Endothelial cell of umbilical vein (primary cell): ENCODE results near the gene MAP3K10. TPM values are rescaled to one million over a fixed set of nuclear protein-coding genes. Genes with fewer than 3 reads are reported as not detected.

ENCODE experiments used
- BruUV-seq: library from RNA; stranded (reverse); fragments of 400-500 nt; replicated peaks from 2 replicates; lab custom pipeline; 2021; lab: Mats Ljungman, UMichigan
- CTCF ChIA-PET: fragments of 300-600, 350-600 bp; sonication (Branson Sonifier 250); formaldehyde crosslinking; loops from one replicate; lab custom pipeline; 2021; ENCODE audit warnings: antibody characterized with exemption, inconsistent platforms; lab: Charles Lee
- POLR2A ChIA-PET: fragments of 300-600, 350-600 bp; sonication (Branson Sonifier 250); formaldehyde crosslinking; loops from one replicate; lab custom pipeline; 2021; ENCODE audit warnings: antibody characterized with exemption, inconsistent platforms; lab: Charles Lee
- DNase-seq: peaks from one replicate; pipeline ENCODE4 v3.0.0-alpha.2; 2011; ENCODE audit warnings: low read depth, low spot score
- FAIRE-seq: peaks from 2 replicates; lab custom pipeline; 2011; peaks lifted over from hg19 to GRCh38; lab: Jason Lieb, UNC
- H2AFZ ChIP-seq: 2 replicates; pipeline ENCODE4 v1.6.0; 2012; ENCODE audit warnings: low read depth, low read length, control low read depth, inconsistent platforms
- H3K27ac ChIP-seq: 2 replicates; pipeline ENCODE4 v1.5.1; 2011; ENCODE audit warnings: low read depth, mild to moderate bottlenecking, control low read depth, low read length, moderate library complexity; ENCODE audit not compliant: insufficient read depth
- H3K27me3 ChIP-seq, 2 experiments: 2 replicates each; pipeline versions ENCODE4 v1.6.0 to v1.6.1; 2011; ENCODE audit warnings: low read length in 2 of 2, mixed read lengths in 1 of 2; ENCODE audit not compliant: control insufficient read depth in 2 of 2, insufficient read depth in 2 of 2
- H3K36me3 ChIP-seq, 2 experiments: 2 replicates in 1 of 2; 3 replicates in 1 of 2; pipeline ENCODE4 v1.5.1; 2011; ENCODE audit warnings: low read length in 2 of 2, mild to moderate bottlenecking in 1 of 2, moderate library complexity in 1 of 2; ENCODE audit not compliant: control insufficient read depth in 2 of 2, insufficient read depth in 2 of 2; ENCODE audit errors: extremely low read depth in 1 of 2
- H3K4me1 ChIP-seq: 3 replicates; pipeline ENCODE4 v1.5.1; 2011; ENCODE audit warnings: mild to moderate bottlenecking, low read length; ENCODE audit not compliant: control insufficient read depth, insufficient read depth; ENCODE audit errors: extremely low read depth
- H3K4me2 ChIP-seq: 2 replicates; pipeline ENCODE4 v1.6.1; 2011; ENCODE audit warnings: low read length, control low read depth, mixed read lengths; ENCODE audit not compliant: insufficient read depth
- H3K4me3 ChIP-seq, 3 experiments: fragments of 200-600 bp in 1 of 3; sonication (generic), shearing (Covaris generic) in 1 of 3; replicated peaks in 1 of 3; 2 replicates each; pipeline ENCODE4 v1.5.1; 2011 to 2016; ENCODE audit warnings: control low read depth in 3 of 3, low read length in 3 of 3, mild to moderate bottlenecking in 2 of 3, inconsistent platforms in 1 of 3, low read depth in 1 of 3, moderate library complexity in 1 of 3; ENCODE audit not compliant: insufficient read depth in 1 of 3
- H3K79me2 ChIP-seq: 2 replicates; pipeline ENCODE4 v1.6.0; 2012; ENCODE audit warnings: low read length, inconsistent platforms; ENCODE audit not compliant: control insufficient read depth, insufficient read depth
- H3K9ac ChIP-seq: replicated peaks from 2 replicates; pipeline ENCODE3; 2011; ENCODE audit warnings: low read length, control low read depth; ENCODE audit not compliant: insufficient read depth; ENCODE audit errors: extremely low read depth
- H3K9me1 ChIP-seq: replicated peaks from 3 replicates; pipeline ENCODE4 v1.6.0; 2011; ENCODE audit warnings: mild to moderate bottlenecking, low read length; ENCODE audit not compliant: control insufficient read depth, insufficient read depth; ENCODE audit errors: extremely low read depth
- H3K9me3 ChIP-seq: replicated peaks from 2 replicates; pipeline ENCODE4 v1.5.1; 2012; ENCODE audit warnings: low read length, inconsistent platforms; ENCODE audit not compliant: control insufficient read depth, insufficient read depth
- H4K20me1 ChIP-seq: replicated peaks from 2 replicates; pipeline ENCODE3; 2011; ENCODE audit warnings: mild to moderate bottlenecking, low read length; ENCODE audit not compliant: control insufficient read depth, insufficient read depth; ENCODE audit errors: extremely low read depth
- EZH2 ChIP-seq: IDR thresholded peaks from 2 replicates; pipeline ENCODE4 v1.6.1; 2012; ENCODE audit warnings: borderline replicate concordance, low read depth, mild to moderate bottlenecking, moderate library complexity, low read length, inconsistent platforms; ENCODE audit not compliant: severe bottlenecking
- FOS ChIP-seq: IDR thresholded peaks from 2 replicates; pipeline ENCODE4 v1.6.1; 2011; ENCODE audit warnings: mild to moderate bottlenecking, low read length, moderate library complexity, borderline replicate concordance; ENCODE audit not compliant: insufficient read depth
- GATA2 ChIP-seq: IDR thresholded peaks from 2 replicates; pipeline ENCODE4 v1.7.0; 2011; ENCODE audit warnings: low read depth, mild to moderate bottlenecking, moderate library complexity, mixed read lengths, low read length; ENCODE audit not compliant: insufficient read length, insufficient read depth
- JUN ChIP-seq: IDR thresholded peaks from 2 replicates; pipeline ENCODE4 v1.6.1; 2011; ENCODE audit warnings: borderline replicate concordance, low read depth; ENCODE audit not compliant: insufficient read length, insufficient read depth
- MYC ChIP-seq: IDR thresholded peaks from one replicate; pipeline ENCODE4 v1.6.1; 2011; ENCODE audit warnings: mild to moderate bottlenecking, low read depth, low read length
- POLR2A ChIP-seq: IDR thresholded peaks from 2 replicates; pipeline ENCODE4 v1.6.1; 2012; ENCODE audit warnings: low read depth, mild to moderate bottlenecking, control low read depth, low read length
- POLR2AphosphoS5 ChIP-seq: IDR thresholded peaks from 2 replicates; pipeline ENCODE4 v1.6.1; 2012; ENCODE audit warnings: low read depth, mild to moderate bottlenecking, control low read depth, low read length, moderate library complexity; ENCODE audit not compliant: insufficient read depth
- dilution Hi-C: fragments of 300-500 bp; cut with MboI; formaldehyde crosslinking; loops from one replicate; pipeline ENCODE4 v1.15.0; 2019; ENCODE audit warnings: low sequenced_read_pairs; ENCODE audit not compliant: extremely low pct_ligation_motif_present
- intact Hi-C: fragments of 100-400 bp; cut with micrococcal nuclease; formaldehyde crosslinking; loops from one replicate; pipeline ENCODE4 v1.10.0; 2022
- polyA plus RNA-seq, 4 experiments: library from polyadenylated mRNA; depleted of rRNA in 3 of 4; stranded (reverse) in 3 of 4; unstranded in 1 of 4; fragments of >200 nt; gene quantifications; 2 replicates each; pipeline versions ENCODE4 v1.2.1 to v1.2.3, GENCODE V29; 2011 to 2012; ENCODE audit warnings: missing spikeins in 1 of 4
- total RNA-seq: library from RNA; stranded (reverse); gene quantifications from 2 replicates; pipeline ENCODE4 v1.2.3, GENCODE V29; 2021
- TF ChIP-seq, protein P1 (sequence below): IDR thresholded peaks from 2 replicates; pipeline ENCODE4 v1.6.1; 2011; ENCODE audit not compliant: insufficient read depth, insufficient read length
- TF ChIP-seq, protein P2 (sequence below), 2 donors: IDR thresholded peaks; 1 replicate in 1 of 2; 2 replicates in 1 of 2; pipeline ENCODE4 v1.5.1; 2011; ENCODE audit warnings: low read length in 2 of 2, mild to moderate bottlenecking in 2 of 2, moderate library complexity in 2 of 2, control low read depth in 1 of 2, inconsistent platforms in 1 of 2, low read depth in 1 of 2; ENCODE audit not compliant: insufficient read depth in 1 of 2; ENCODE audit errors: extremely low read depth in 1 of 2

Gene MAP3K10
- total and polyA plus RNA-seq, 2 donors (not counting 3 experiments of a cell fraction or from before 2014, with no cell fraction given), result 6.3 to 19.4 TPM

DNA sequence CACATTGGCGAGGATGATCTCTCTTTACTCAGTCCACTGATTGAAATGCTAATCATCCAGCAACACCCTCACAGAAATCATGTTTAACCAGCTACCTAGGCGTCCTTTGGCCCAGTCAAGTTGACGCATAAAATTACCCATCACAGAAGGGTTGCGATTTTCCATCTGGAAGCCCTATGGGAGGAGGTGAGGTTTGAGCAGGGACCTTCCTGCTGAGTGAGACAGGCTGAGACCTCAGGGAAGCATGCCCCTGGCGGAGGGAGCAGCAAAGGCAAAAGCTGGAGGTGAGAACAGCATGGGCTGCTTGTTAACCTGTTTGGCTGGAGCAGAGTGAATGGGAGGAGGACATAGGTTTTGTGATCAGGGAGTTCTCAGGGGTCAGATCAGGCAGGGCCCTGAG lies 19.7 kb downstream of the MAP3K10 start:
- intact Hi-C loops, result no loop called here
- no peaks in the 10 kb centered on the region for H3K79me2 ChIP-seq
- no peaks in the 10 kb centered on the region for H4K20me1 ChIP-seq
- ChIA-PET CTCF (interaction anchor here (1.6 kb wide), 1 partner anchor 13 kb away, joined by 3 read pairs; no protein-coding TSS in a partner anchor), POLR2A (no interaction called here)
- H3K4me1 ChIP-seq, result no peaks in the 10 kb centered on the region
- H3K27ac ChIP-seq, result no peak overlapping the region
- no peak overlapping the region for H3K9ac ChIP-seq
- H3K9me1 ChIP-seq, result no peaks in the 10 kb centered on the region
- dilution Hi-C loops, result no loop called here
- no peaks in the 10 kb centered on the region for H3K9me3 ChIP-seq
- FAIRE-seq, result no peak
- H3K27me3 ChIP-seq, result peaks cover under 1% of the 10 kb centered on the region in 2 experiments
- H2AFZ ChIP-seq, result no peak overlapping the region
- no peak overlapping the region for H3K4me2 ChIP-seq
- no peak for TF ChIP-seq POLR2A
- TF ChIP-seq EZH2, result no peak
- TF ChIP-seq JUN, result no peak
- no peak for TF ChIP-seq MYC
- no peak for TF ChIP-seq POLR2AphosphoS5
- no peak for TF ChIP-seq GATA2
- TF ChIP-seq FOS, result no peak
- TF ChIP-seq, protein P1, sequence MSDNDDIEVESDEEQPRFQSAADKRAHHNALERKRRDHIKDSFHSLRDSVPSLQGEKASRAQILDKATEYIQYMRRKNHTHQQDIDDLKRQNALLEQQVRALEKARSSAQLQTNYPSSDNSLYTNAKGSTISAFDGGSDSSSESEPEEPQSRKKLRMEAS, result no peak
- TF ChIP-seq, protein P2, sequence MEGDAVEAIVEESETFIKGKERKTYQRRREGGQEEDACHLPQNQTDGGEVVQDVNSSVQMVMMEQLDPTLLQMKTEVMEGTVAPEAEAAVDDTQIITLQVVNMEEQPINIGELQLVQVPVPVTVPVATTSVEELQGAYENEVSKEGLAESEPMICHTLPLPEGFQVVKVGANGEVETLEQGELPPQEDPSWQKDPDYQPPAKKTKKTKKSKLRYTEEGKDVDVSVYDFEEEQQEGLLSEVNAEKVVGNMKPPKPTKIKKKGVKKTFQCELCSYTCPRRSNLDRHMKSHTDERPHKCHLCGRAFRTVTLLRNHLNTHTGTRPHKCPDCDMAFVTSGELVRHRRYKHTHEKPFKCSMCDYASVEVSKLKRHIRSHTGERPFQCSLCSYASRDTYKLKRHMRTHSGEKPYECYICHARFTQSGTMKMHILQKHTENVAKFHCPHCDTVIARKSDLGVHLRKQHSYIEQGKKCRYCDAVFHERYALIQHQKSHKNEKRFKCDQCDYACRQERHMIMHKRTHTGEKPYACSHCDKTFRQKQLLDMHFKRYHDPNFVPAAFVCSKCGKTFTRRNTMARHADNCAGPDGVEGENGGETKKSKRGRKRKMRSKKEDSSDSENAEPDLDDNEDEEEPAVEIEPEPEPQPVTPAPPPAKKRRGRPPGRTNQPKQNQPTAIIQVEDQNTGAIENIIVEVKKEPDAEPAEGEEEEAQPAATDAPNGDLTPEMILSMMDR (IDR thresholded peaks at IDR 0.05; ENCODE audit: extremely low read depth in 1 of 2, insufficient read depth in 1 of 2, low read depth in 1 of 2, low read length in 2 of 2), result no peak
- H3K36me3 ChIP-seq, result no peaks in the 10 kb centered on the region
- no peak for DNase-seq
- no peak overlapping the region for H3K4me3 ChIP-seq
- no TSS peak for BruUV-seq
